Spleen (tissue), 11 donors: ENCODE results near the gene GUCY1A2. TPM values are rescaled to one million over a fixed set of nuclear protein-coding genes. Genes with fewer than 3 reads are reported as not detected.
"Not testable (repeated sequence)": the region's sequence is repeated elsewhere in the genome, so short reads cannot be mapped to it uniquely, and the experiment has no call there.

Experiments used
- DNase-seq: peaks from one replicate; pipeline ENCODE4 v3.0.0-alpha.2; 2020
- H3K27ac ChIP-seq, 8 donors: fragments of 200-600 bp; sonication (generic) in 7 of 8; 1 replicate in 4 of 8; 2 replicates in 4 of 8; pipeline versions ENCODE4 v1.5.0 to v1.8.0; 2016 to 2021; ENCODE audit warnings: inconsistent platforms in 4 of 8, mild to moderate bottlenecking in 4 of 8, moderate library complexity in 1 of 8
- H3K27me3 ChIP-seq, 7 donors: fragments of 200-600 bp; sonication (generic) in 6 of 7; replicated peaks in 1 of 7; 1 replicate in 4 of 7; 2 replicates in 3 of 7; pipeline versions ENCODE4 v1.5.0 to v1.8.0; 2016 to 2021; ENCODE audit warnings: inconsistent platforms in 3 of 7, mild to moderate bottlenecking in 1 of 7
- H3K36me3 ChIP-seq, 6 donors: fragments of 200-600 bp; sonication (generic) in 5 of 6; 1 replicate in 4 of 6; 2 replicates in 2 of 6; pipeline versions ENCODE4 v1.5.0 to v1.8.0; 2016 to 2021; ENCODE audit warnings: inconsistent platforms in 2 of 6
- H3K4me1 ChIP-seq, 6 donors: fragments of 200-600 bp; sonication (generic) in 5 of 6; 1 replicate in 3 of 6; 2 replicates in 3 of 6; pipeline versions ENCODE4 v1.5.0 to v1.8.0; 2016 to 2021; ENCODE audit warnings: inconsistent platforms in 3 of 6
- H3K4me3 ChIP-seq, 8 donors: fragments of 200-600 bp; sonication (generic) in 7 of 8; 1 replicate in 4 of 8; 2 replicates in 4 of 8; pipeline versions ENCODE4 v1.5.0 to v1.8.0; 2016 to 2021; ENCODE audit warnings: inconsistent platforms in 4 of 8, mild to moderate bottlenecking in 4 of 8, moderate library complexity in 2 of 8
- H3K9me3 ChIP-seq, 8 donors: fragments of 200-600 bp; sonication (generic) in 7 of 8; 1 replicate in 4 of 8; 2 replicates in 4 of 8; pipeline versions ENCODE4 v1.5.0 to v1.8.0; 2016 to 2021; ENCODE audit warnings: inconsistent platforms in 4 of 8
- CTCF ChIP-seq, 11 experiments: fragments of 200-600 bp in 7 of 11; fragments of 450-650 bp in 4 of 11; sonication (generic) in 4 of 11; IDR thresholded peaks in 8 of 11; conservative IDR thresholded peaks in 3 of 11; 1 replicate in 7 of 11; 2 replicates in 4 of 11; pipeline versions ENCODE4 v1.4.0 to v1.8.0; 2016 to 2021; ENCODE audit warnings: antibody characterized with exemption in 11 of 11, inconsistent platforms in 4 of 11, mild to moderate bottlenecking in 1 of 11
- POLR2A ChIP-seq, 3 donors: fragments of 450-650 bp; IDR thresholded peaks; one replicate each; pipeline ENCODE4 v1.5.1; 2017; ENCODE audit warnings: antibody characterized with exemption in 3 of 3, mild to moderate bottlenecking in 1 of 3
- POLR2AphosphoS5 ChIP-seq, 3 donors: sonication (generic); formaldehyde crosslinking; IDR thresholded peaks; one replicate each; pipeline ENCODE4 v1.5.1; 2017; ENCODE audit warnings: antibody characterized with exemption in 3 of 3
- WGBS, 5 donors: extraction: QIAGEN DNeasy Blood & Tissue Kit in 3 of 5; methylation state at CpG; one replicate each; pipeline versions ENCODE4 v1.1.5 to v1.1.7; 2013 to 2018; 5-methylcytosine and 5-hydroxymethylcytosine counted together
- intact Hi-C: fragments of 100-400 bp; cut with DNase I; formaldehyde crosslinking; loops from one replicate; pipeline ENCODE4 v1.15.0; 2023; ENCODE audit warnings: low total_unique reads
- polyA plus RNA-seq, 3 donors: library from polyadenylated mRNA; stranded (reverse); fragments of 200-250 nt; gene quantifications; one replicate each; pipeline ENCODE4 v1.2.1, GENCODE V29; 2013
- total RNA-seq, 7 donors: library from RNA; depleted of rRNA in 3 of 7; stranded (reverse); fragments of >200 nt in 3 of 7; fragmentation: NEBNext Ultra II Directional in 4 of 7; extraction: Animal tissue kit (Norgen Biotek cat#: 25700) in 4 of 7; gene quantifications; one replicate each; pipeline versions ENCODE4 v1.1.0 to v1.2.1, GENCODE V29; 2016 to 2021
- donor health status: healthy with polysubstance abuse.
- donor health status: DM: no; HTN: no; CAD: no; lungs with moderate emphysema.
- donor health status: DM: no; HTN: no; CAD: no.
- donor health status: Bipolar disorder and iron deficiency.
- donor health status: healthy.
- donor health status: DM: no; HTN: no; CAD: no.
- donor health status: DM: yes; HTN: yes; CAD: no.

The GUCY1A2 gene
- total and polyA plus RNA-seq, 10 donors, result 0.32 to 64.0 (median 17.6) TPM

- intact Hi-C loops, result no loop called here
- H3K4me3 ChIP-seq, result no peak overlapping the region
- TF ChIP-seq CTCF (IDR thresholded peaks at IDR 0.05 in 8 of 11, conservative IDR thresholded peaks at IDR 0.05 in 3 of 11), result no peak
- no peak for TF ChIP-seq POLR2AphosphoS5 (IDR thresholded peaks at IDR 0.05)
- TF ChIP-seq POLR2A (IDR thresholded peaks at IDR 0.05), result no peak
- no peaks in the 10 kb centered on the region for H3K27me3 ChIP-seq
- 97 to 100% (median 100%) methylated on average over 1 of the region's 1 CpG for WGBS, 5 donors
- no peak overlapping the region for H3K27ac ChIP-seq
- peaks cover 0 to 16% (median 4%) of the 10 kb centered on the region in 8 donors for H3K9me3 ChIP-seq
- H3K4me1 ChIP-seq, result no peaks in the 10 kb centered on the region
- H3K36me3 ChIP-seq, result no peaks in the 10 kb centered on the region
- no peak for DNase-seq
These were observed 230.8 kb downstream of the GUCY1A2 start for GRCh38 chr11:106787454-106787853.

- WGBS, 5 donors, result 58 to 74% (median 69%) methylated on average over 3 of the region's 3 CpGs
These were observed 232.2 kb downstream of the GUCY1A2 start for GRCh38 chr11:106785913-106786650.

GRCh38 chr11:106777302-106777701 is 241.0 kb downstream of the GUCY1A2 start:
- 90 to 98% (median 95%) methylated on average over 8 of the region's 8 CpGs for WGBS, 5 donors
- H3K27ac ChIP-seq, DNase-seq, H3K27me3 ChIP-seq, H3K4me1 ChIP-seq, H3K36me3 ChIP-seq, H3K4me3 ChIP-seq, intact Hi-C loops: not testable (repeated sequence)
- H3K9me3 ChIP-seq, result peaks cover 0 to 13% (median 2%) of the 10 kb centered on the region in 8 donors

More at GRCh38 chr11:106785913-106786650, 232.2 kb downstream of the GUCY1A2 start:
- Histone ChIP-seq H3K27me3 (no peaks in the 10 kb centered on the region), H3K4me1 (no peaks in the 10 kb centered on the region), H3K4me3 (no peak overlapping the region), H3K9me3 (peaks cover 0 to 16% (median 4%) of the 10 kb centered on the region in 8 donors), H3K36me3 (no peaks in the 10 kb centered on the region), H3K27ac (no peak overlapping the region)
- intact Hi-C loops, result no loop called here
- no peak for TF ChIP-seq POLR2A (IDR thresholded peaks at IDR 0.05)
- no peak for TF ChIP-seq CTCF (IDR thresholded peaks at IDR 0.05 in 8 of 11, conservative IDR thresholded peaks at IDR 0.05 in 3 of 11)
- TF ChIP-seq POLR2AphosphoS5 (IDR thresholded peaks at IDR 0.05), result no peak
- no peak for DNase-seq

GRCh38 chr11:106770489-106771085 is 247.7 kb downstream of the GUCY1A2 start:
- no peaks in the 10 kb centered on the region for H3K27me3 ChIP-seq
- intact Hi-C loops, result no loop called here
- no peaks in the 10 kb centered on the region for H3K9me3 ChIP-seq
- H3K36me3 ChIP-seq, result no peaks in the 10 kb centered on the region
- H3K4me1 ChIP-seq, result no peaks in the 10 kb centered on the region
- no peak for DNase-seq
- TF ChIP-seq POLR2A (IDR thresholded peaks at IDR 0.05), result no peak
- TF ChIP-seq POLR2AphosphoS5 (IDR thresholded peaks at IDR 0.05), result no peak
- no peak for TF ChIP-seq CTCF (IDR thresholded peaks at IDR 0.05 in 8 of 11, conservative IDR thresholded peaks at IDR 0.05 in 3 of 11)
- H3K27ac ChIP-seq, result no peak overlapping the region
- no peak overlapping the region for H3K4me3 ChIP-seq
